ENCODE data around the gene ZSWIM7.

GRCh38 chr17:15928286-15928785 lies 71.2 kb downstream of the ZSWIM7 start:
- TF ChIP-seq EZH2phosphoT487 (IDR thresholded peaks at IDR 0.05), result no peak
- no peak for TF ChIP-seq EZH2 (IDR thresholded peaks at IDR 0.05)
- no peak for TF ChIP-seq CTCF (IDR thresholded peaks at IDR 0.05)
